GM18498 (cell line): Measurements from ENCODE around the gene PPP1CB.

Experiments
- ATAC-seq: cut with Tn5 transposase; IDR thresholded peaks from one replicate; pipeline ENCODE4 v1.9.1; 2021; ENCODE audit warnings: mild to moderate bottlenecking, moderate library complexity; ENCODE audit not compliant: unreplicated experiment

The PPP1CB gene

GRCh38 chr2:28842042-28842441 is 90.4 kb downstream of the PPP1CB start:
- ATAC-seq: no peak
